NOMO-1 treated with DMSO at 0.1 percent for 48 hours (cell line): ENCODE results near the gene NOP53.
"Not testable (repeated sequence)": the region's sequence is repeated elsewhere in the genome, so short reads cannot be mapped to it uniquely, and the experiment has no call there.

Experiments used
- DNase-seq: peaks from one replicate; lab custom pipeline; 2025; ENCODE audit not compliant: unreplicated experiment; lab: John Stamatoyannopoulos, UW

The NOP53 gene

GRCh38 chr19:47754206-47755064 is 9.1 kb downstream of the NOP53 start:
- DNase-seq: no peak

GRCh38 chr19:47755065-47755761 is 9.9 kb downstream of the NOP53 start:
- DNase-seq: no peak

- no peak for DNase-seq
Measured at GRCh38 chr19:47755762-47756626, 10.6 kb downstream of the NOP53 start.

GRCh38 chr19:47756627-47756929 is 11.2 kb downstream of the NOP53 start:
- DNase-seq: no peak

GRCh38 chr19:47756953-47757608 is 11.7 kb downstream of the NOP53 start:
- DNase-seq: no peak

- no peak for DNase-seq
Measured at GRCh38 chr19:47757617-47758442, 12.5 kb downstream of the NOP53 start.

- DNase-seq: peak; percentile 4
Measured at GRCh38 chr19:47758443-47758804, 13.1 kb downstream of the NOP53 start.

- no peak for DNase-seq
Measured at GRCh38 chr19:47760632-47760999, 15.3 kb downstream of the NOP53 start.

GRCh38 chr19:47761566-47761965 is 16.2 kb downstream of the NOP53 start:
- DNase-seq: no peak

GRCh38 chr19:47762151-47762550 is 16.8 kb downstream of the NOP53 start:
- no peak for DNase-seq

- no peak for DNase-seq
Measured at GRCh38 chr19:47762615-47763308, 17.4 kb downstream of the NOP53 start.

- DNase-seq: not testable (repeated sequence)
Measured at GRCh38 chr19:47764705-47765104, 19.4 kb downstream of the NOP53 start.

- peak; percentile 36 for DNase-seq
Measured at GRCh38 chr19:47765523-47766358, 20.4 kb downstream of the NOP53 start.

- DNase-seq: no peak
Measured at GRCh38 chr19:47766359-47766620, 20.9 kb downstream of the NOP53 start.

- no peak for DNase-seq
Measured at GRCh38 chr19:47766670-47767069, 21.3 kb downstream of the NOP53 start.

GRCh38 chr19:47767349-47767748 is 22.0 kb downstream of the NOP53 start:
- DNase-seq: no peak

- no peak for DNase-seq
Measured at GRCh38 chr19:47768604-47769003, 23.3 kb downstream of the NOP53 start.

- no peak for DNase-seq
Measured at GRCh38 chr19:47769534-47769933, 24.2 kb downstream of the NOP53 start.

- DNase-seq: not testable (repeated sequence)
Measured at GRCh38 chr19:47771291-47771690, 25.9 kb downstream of the NOP53 start.
